Measurements from ENCODE around the gene MYL6. TPM values are rescaled to one million over a fixed set of nuclear protein-coding genes. Genes with fewer than 3 reads are reported as not detected.

Gene MYL6
- total RNA-seq, 1 experiment from 2014 or later = 554 TPM

- Histone ChIP-seq H3K9me3 (ENCODE audit: control insufficient read depth in 1 of 2, insufficient read depth in 1 of 2, low read depth in 1 of 2, low read length in 2 of 2) (no peaks in the 10 kb centered on the region), H3K9ac (ENCODE audit: low read length) (no peak overlapping the region), H2AFZ (ENCODE audit: low read depth, low read length, poor library complexity, severe bottlenecking) (no peak overlapping the region), H3K27ac (ENCODE audit: low read depth, low read length) (peak overlapping the region; percentile 28), H3K9me2 (ENCODE audit: insufficient read depth) (no peaks in the 10 kb centered on the region), H3K79me2 (ENCODE audit: insufficient read depth, low read length) (peaks cover 43% of the 10 kb centered on the region), H3K4me2 (ENCODE audit: low read length) (no peak overlapping the region), H3K4me3 (replicated peaks in 1 of 2; ENCODE audit: low read depth in 1 of 2, low read length in 2 of 2) (no peak overlapping the region), H3K36me3 (ENCODE audit: control insufficient read depth in 1 of 2, insufficient read depth in 2 of 2, low read length in 2 of 2) (peaks cover 50 to 52% of the 10 kb centered on the region in 2 experiments; a peak in 3 of 4 replicates), H3K27me3 (ENCODE audit: insufficient read depth, low read length) (no peaks in the 10 kb centered on the region), H3K4me1 (ENCODE audit: control insufficient read depth in 1 of 2, insufficient read depth in 2 of 2, low read length in 2 of 2) (peaks cover 12 to 24% of the 10 kb centered on the region in 2 experiments), H4K20me1 (ENCODE audit: insufficient read depth) (no peaks in the 10 kb centered on the region)
- TF ChIP-seq EZH2phosphoT487 (IDR thresholded peaks at IDR 0.05; ENCODE audit: borderline replicate concordance) (no peak), CBX3 (IDR thresholded peaks at IDR 0.05; ENCODE audit: low read depth) (no peak), SP1 (IDR thresholded peaks at IDR 0.05; ENCODE audit: low read depth) (no peak), CTCF (IDR thresholded peaks at IDR 0.05 in 2 of 3, conservative IDR thresholded peaks at IDR 0.05 in 1 of 3; ENCODE audit: borderline replicate concordance in 1 of 3, insufficient read depth in 1 of 3, low read depth in 2 of 3, low read length in 2 of 3) (no peak), SRF (IDR thresholded peaks at IDR 0.05; ENCODE audit: low read depth) (no peak), POLR2A (IDR thresholded peaks at IDR 0.05; ENCODE audit: borderline replicate concordance, extremely low read depth, insufficient read depth, insufficient read length) (no peak), ELF1 (IDR thresholded peaks at IDR 0.05; ENCODE audit: borderline replicate concordance, low read depth) (no peak), ZNF274 (IDR thresholded peaks at IDR 0.05; ENCODE audit: low read depth, low read length) (no peak), YY1 (IDR thresholded peaks at IDR 0.05; ENCODE audit: extremely low read depth, insufficient replicate concordance, low read depth, low read length) (no peak), TCF7L2 (IDR thresholded peaks at IDR 0.05; ENCODE audit: borderline replicate concordance, extremely low read depth, insufficient read depth, insufficient read length) (no peak), ATF3 (IDR thresholded peaks at IDR 0.05) (no peak), ZFX (IDR thresholded peaks at IDR 0.05) (no peak), FOSL1 (IDR thresholded peaks at IDR 0.05; ENCODE audit: low read depth) (no peak), JUND (IDR thresholded peaks at IDR 0.05) (no peak), EZH2 (IDR thresholded peaks at IDR 0.05) (no peak), MAX (IDR thresholded peaks at IDR 0.05) (no peak), POLR2AphosphoS5 (IDR thresholded peaks at IDR 0.05; ENCODE audit: low read depth, low read length) (no peak)
- no peak for DNase-seq (ENCODE audit: low read depth, low spot score)
- POLR2A ChIA-PET = interaction anchor here (0.5 to 1.7 kb wide), 3 partner anchors 34 to 104 kb away, joined by 3 to 7 read pairs (median 4); partner anchors contain the start of genes ESYT1, RPL41 and ZC3H10
- intact Hi-C loops (cut with micrococcal nuclease) = no loop called here
- no TSS peak for BruUV-seq (replicated peaks)
- RAD21 ChIA-PET (ENCODE audit: low non-redundant PET in 1 of 2, low total read pairs in 2 of 2, uncharacterized antibody in 2 of 2, unreplicated experiment in 2 of 2) = no interaction called here
- CTCF ChIA-PET = no interaction called here
- ATAC-seq = no peak
These were observed 3.7 kb downstream of the MYL6 start for GRCh38 chr12:56161690-56162351.

Data from HCT116 (cell line).